Measurements from ENCODE around the gene ACRV1.

DNA sequence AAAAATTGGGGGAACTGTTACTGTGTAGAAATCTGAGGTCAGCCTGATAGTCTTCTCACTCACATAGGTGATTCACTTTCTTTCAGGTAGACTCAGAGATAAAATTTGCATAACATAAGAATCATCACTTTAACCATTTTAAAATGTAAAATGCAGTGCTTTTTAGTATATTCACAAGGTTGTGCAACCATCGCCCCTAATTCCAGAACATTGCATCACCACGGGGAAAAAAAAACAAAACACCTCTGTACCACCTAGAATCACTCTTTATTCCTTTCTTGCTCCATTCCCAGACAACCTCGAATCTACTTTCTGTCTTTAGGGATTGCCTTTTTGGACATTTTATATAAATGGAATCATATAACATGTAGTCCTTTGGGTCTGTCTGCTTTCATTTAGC lies 34.8 kb downstream of the ACRV1 start:
- TF ChIP-seq, protein P1, sequence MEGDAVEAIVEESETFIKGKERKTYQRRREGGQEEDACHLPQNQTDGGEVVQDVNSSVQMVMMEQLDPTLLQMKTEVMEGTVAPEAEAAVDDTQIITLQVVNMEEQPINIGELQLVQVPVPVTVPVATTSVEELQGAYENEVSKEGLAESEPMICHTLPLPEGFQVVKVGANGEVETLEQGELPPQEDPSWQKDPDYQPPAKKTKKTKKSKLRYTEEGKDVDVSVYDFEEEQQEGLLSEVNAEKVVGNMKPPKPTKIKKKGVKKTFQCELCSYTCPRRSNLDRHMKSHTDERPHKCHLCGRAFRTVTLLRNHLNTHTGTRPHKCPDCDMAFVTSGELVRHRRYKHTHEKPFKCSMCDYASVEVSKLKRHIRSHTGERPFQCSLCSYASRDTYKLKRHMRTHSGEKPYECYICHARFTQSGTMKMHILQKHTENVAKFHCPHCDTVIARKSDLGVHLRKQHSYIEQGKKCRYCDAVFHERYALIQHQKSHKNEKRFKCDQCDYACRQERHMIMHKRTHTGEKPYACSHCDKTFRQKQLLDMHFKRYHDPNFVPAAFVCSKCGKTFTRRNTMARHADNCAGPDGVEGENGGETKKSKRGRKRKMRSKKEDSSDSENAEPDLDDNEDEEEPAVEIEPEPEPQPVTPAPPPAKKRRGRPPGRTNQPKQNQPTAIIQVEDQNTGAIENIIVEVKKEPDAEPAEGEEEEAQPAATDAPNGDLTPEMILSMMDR (optimal IDR thresholded peaks at IDR 0.05 in 1 of 3, IDR thresholded peaks at IDR 0.05 in 1 of 3, conservative IDR thresholded peaks at IDR 0.05 in 1 of 3; ENCODE audit: extremely low read depth in 1 of 3, insufficient read depth in 2 of 3, low read length in 3 of 3) = no peak
- no peak for TF ChIP-seq EZH2 (IDR thresholded peaks at IDR 0.05; ENCODE audit: low read length)

Data from keratinocyte (primary cell).